CD4-positive, alpha-beta T cell (primary cell): ENCODE data around the gene PTPRM. TPM values are rescaled to one million over a fixed set of nuclear protein-coding genes. Genes with fewer than 3 reads are reported as not detected.

Source experiments
- ATAC-seq: fragments of 200-7000 bp; cut with Tn5 transposase; one replicate; pipeline ENCODE4 v1.10.0; 2022; ENCODE audit warnings: mild to moderate bottlenecking; ENCODE audit not compliant: poor library complexity
- CTCF ChIA-PET: fragments of 350-600 bp; sonication (Branson Sonifier 250); formaldehyde crosslinking; loops from one replicate; lab custom pipeline; 2021; ENCODE audit warnings: antibody characterized with exemption, inconsistent platforms; lab: Charles Lee
- POLR2A ChIA-PET: fragments of 350-600 bp; sonication (Branson Sonifier 250); formaldehyde crosslinking; loops from one replicate; lab custom pipeline; 2021; ENCODE audit warnings: antibody characterized with exemption, inconsistent platforms; lab: Charles Lee
- DNase-seq, 14 experiments: peaks; one replicate each; pipeline ENCODE4 v3.0.0-alpha.2; 2013 to 2020; ENCODE audit warnings: mixed read lengths in 2 of 14
- H3K27ac ChIP-seq, 2 donors: one replicate each; pipeline versions ENCODE4 v1.5.1 to v1.7.0; 2013; ENCODE audit warnings: low read length in 2 of 2, low read depth in 1 of 2, mild to moderate bottlenecking in 1 of 2
- H3K27me3 ChIP-seq, 2 experiments: 1 replicate in 1 of 2; 2 replicates in 1 of 2; pipeline versions ENCODE4 v1.6.1 to v1.7.0; 2013; ENCODE audit warnings: low read length in 2 of 2, control low read depth in 1 of 2, mild to moderate bottlenecking in 1 of 2, moderate library complexity in 1 of 2; ENCODE audit not compliant: insufficient read depth in 2 of 2, control insufficient read depth in 1 of 2
- H3K36me3 ChIP-seq: one replicate; pipeline ENCODE4 v1.6.1; 2013; ENCODE audit warnings: low read length, control low read depth; ENCODE audit not compliant: insufficient read depth
- H3K4me1 ChIP-seq: one replicate; pipeline ENCODE4 v1.6.1; 2013; ENCODE audit warnings: low read length, control low read depth; ENCODE audit not compliant: insufficient read depth
- H3K4me3 ChIP-seq: one replicate; pipeline ENCODE4 v1.5.1; 2013; ENCODE audit warnings: mild to moderate bottlenecking, low read length, moderate library complexity
- H3K9me3 ChIP-seq, 2 experiments: 1 replicate in 1 of 2; 2 replicates in 1 of 2; pipeline versions ENCODE4 v1.6.1 to v1.7.0; 2013; ENCODE audit warnings: low read length in 2 of 2, mild to moderate bottlenecking in 2 of 2, control low read depth in 1 of 2, moderate library complexity in 1 of 2; ENCODE audit not compliant: control insufficient read depth in 1 of 2, insufficient read depth in 1 of 2
- H3K27ac Mint-ChIP-seq: one replicate; pipeline ENCODE4 v1.8.0; 2020; ENCODE audit warnings: mixed read lengths
- H3K27me3 Mint-ChIP-seq: one replicate; pipeline ENCODE4 v1.8.0; 2021; ENCODE audit warnings: mixed read lengths
- H3K36me3 Mint-ChIP-seq: one replicate; pipeline ENCODE4 v1.8.0; 2021; ENCODE audit warnings: low read depth, mixed read lengths
- H3K4me1 Mint-ChIP-seq: one replicate; pipeline ENCODE4 v1.8.0; 2021; ENCODE audit warnings: low read depth, mixed read lengths
- H3K4me3 Mint-ChIP-seq: one replicate; pipeline ENCODE4 v1.8.0; 2020; ENCODE audit warnings: mild to moderate bottlenecking, mixed read lengths
- H3K9me3 Mint-ChIP-seq: one replicate; pipeline ENCODE4 v1.8.0; 2020; ENCODE audit warnings: mixed read lengths
- intact Hi-C, 2 experiments: fragments of 100-400 bp; cut with DNase I in 1 of 2; cut with micrococcal nuclease in 1 of 2; formaldehyde crosslinking; loops; one replicate each; pipeline versions ENCODE4 v1.15.1 to v1.9.0; 2023 to 2025; cut with DNase I, micrococcal nuclease
- total RNA-seq, 174 experiments: library from RNA in 2 of 174; stranded (reverse) in 2 of 174; gene quantifications; one replicate each; pipeline ENCODE4 v1.2.3 and lab custom pipeline; 2021 to 2026
- TF ChIP-seq, protein P1 (sequence below): fragments of 200-600 bp; IDR thresholded peaks from one replicate; pipeline ENCODE4 v1.8.0; 2022; ENCODE audit warnings: antibody characterized with exemption, mild to moderate bottlenecking

The PTPRM gene
- total RNA-seq, 2 experiments from 2014 or later: 21.7 to 21.9 TPM

DNA sequence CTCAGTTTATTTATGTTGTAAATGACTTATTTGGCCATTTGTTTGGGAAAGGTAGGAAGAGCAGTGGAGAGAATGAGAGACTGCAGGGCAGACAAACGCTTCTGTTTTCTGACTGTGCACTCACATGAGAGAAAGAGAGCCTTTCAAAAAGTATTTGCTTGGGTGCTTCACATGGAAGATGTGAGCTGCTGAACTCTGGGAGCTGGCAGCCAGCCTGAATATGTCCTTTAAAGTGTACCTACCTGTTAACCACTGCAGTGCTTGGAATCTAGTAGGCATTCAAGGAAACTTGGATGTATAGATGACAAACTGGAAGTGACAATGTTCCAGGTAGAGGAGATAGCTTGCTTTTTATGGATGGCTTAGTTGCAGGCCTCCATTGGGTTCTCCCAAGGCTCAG lies 68.8 kb downstream of the PTPRM start:
- intact Hi-C loops: no loop called here
- Histone ChIP-seq H3K36me3 (no peaks in the 10 kb centered on the region), H3K4me1 (no peaks in the 10 kb centered on the region), H3K4me3 (no peak overlapping the region), H3K9me3 (peaks cover 0 to 4% of the 10 kb centered on the region in 2 experiments), H3K27me3 (no peaks in the 10 kb centered on the region), H3K27ac (no peak overlapping the region)
- no peaks in the 10 kb centered on the region for H3K4me1 Mint-ChIP-seq
- ATAC-seq (no peak), DNase-seq (no peak)
- H3K9me3 Mint-ChIP-seq: no peaks in the 10 kb centered on the region
- H3K27me3 Mint-ChIP-seq: no peaks in the 10 kb centered on the region
- H3K27ac Mint-ChIP-seq: no peak overlapping the region
- ChIA-PET POLR2A (no interaction called here), CTCF (no interaction called here)
- H3K4me3 Mint-ChIP-seq: no peak overlapping the region
- no peaks in the 10 kb centered on the region for H3K36me3 Mint-ChIP-seq
- TF ChIP-seq, protein P1, sequence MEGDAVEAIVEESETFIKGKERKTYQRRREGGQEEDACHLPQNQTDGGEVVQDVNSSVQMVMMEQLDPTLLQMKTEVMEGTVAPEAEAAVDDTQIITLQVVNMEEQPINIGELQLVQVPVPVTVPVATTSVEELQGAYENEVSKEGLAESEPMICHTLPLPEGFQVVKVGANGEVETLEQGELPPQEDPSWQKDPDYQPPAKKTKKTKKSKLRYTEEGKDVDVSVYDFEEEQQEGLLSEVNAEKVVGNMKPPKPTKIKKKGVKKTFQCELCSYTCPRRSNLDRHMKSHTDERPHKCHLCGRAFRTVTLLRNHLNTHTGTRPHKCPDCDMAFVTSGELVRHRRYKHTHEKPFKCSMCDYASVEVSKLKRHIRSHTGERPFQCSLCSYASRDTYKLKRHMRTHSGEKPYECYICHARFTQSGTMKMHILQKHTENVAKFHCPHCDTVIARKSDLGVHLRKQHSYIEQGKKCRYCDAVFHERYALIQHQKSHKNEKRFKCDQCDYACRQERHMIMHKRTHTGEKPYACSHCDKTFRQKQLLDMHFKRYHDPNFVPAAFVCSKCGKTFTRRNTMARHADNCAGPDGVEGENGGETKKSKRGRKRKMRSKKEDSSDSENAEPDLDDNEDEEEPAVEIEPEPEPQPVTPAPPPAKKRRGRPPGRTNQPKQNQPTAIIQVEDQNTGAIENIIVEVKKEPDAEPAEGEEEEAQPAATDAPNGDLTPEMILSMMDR: no peak

DNA sequence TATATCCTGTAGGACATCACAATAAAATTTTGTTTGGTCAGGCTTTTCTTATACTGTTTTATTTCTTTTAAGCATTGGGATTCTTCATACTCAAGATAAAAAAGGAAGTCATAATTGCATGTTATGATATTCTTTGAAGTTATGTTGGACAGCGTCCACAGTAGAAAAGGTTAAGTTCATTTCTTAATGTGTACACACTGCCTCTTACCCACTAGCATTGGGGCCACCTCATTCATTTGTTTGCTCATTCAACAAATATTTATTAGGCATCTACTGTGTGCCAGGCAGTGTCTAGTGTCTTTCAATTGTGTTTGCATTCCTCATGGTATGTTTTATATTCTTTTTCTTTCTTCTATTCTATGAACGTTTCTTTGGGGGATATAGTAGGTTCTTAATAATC lies 70.2 kb downstream of the PTPRM start:
- H3K36me3 ChIP-seq: no peaks in the 10 kb centered on the region
- POLR2A ChIA-PET: no interaction called here
- intact Hi-C loops: no loop called here
- ATAC-seq (no peak), DNase-seq (no peak)
- no peak overlapping the region for H3K4me3 ChIP-seq
- Mint-ChIP-seq H3K27me3 (no peaks in the 10 kb centered on the region), H3K4me1 (no peaks in the 10 kb centered on the region), H3K27ac (no peak overlapping the region), H3K36me3 (no peaks in the 10 kb centered on the region), H3K9me3 (no peaks in the 10 kb centered on the region), H3K4me3 (no peak overlapping the region)
- TF ChIP-seq, protein P1: no peak
- no peaks in the 10 kb centered on the region for H3K27me3 ChIP-seq
- H3K27ac ChIP-seq: no peak overlapping the region
- CTCF ChIA-PET: no interaction called here
- no peaks in the 10 kb centered on the region for H3K4me1 ChIP-seq
- H3K9me3 ChIP-seq: peaks cover 0 to 4% of the 10 kb centered on the region in 2 experiments

DNA sequence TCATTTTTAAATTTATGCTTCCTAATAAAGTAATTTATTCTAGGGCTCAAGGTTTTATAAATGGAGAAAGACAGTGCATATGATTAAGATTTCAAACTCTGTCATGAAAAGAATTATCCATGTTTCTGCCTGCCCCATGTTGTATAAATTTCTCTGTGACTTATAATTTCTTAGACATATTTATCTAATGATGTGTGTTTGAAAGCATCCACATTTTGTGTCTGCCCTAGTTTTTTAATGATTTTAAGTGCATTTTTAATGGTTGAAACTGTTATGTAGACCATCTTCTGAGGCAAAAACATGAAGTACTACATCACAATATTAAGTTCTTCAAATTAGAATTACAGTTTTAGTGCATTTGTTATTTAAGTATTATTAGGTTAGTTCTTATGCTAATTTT lies 71.2 kb downstream of the PTPRM start:
- H3K36me3 Mint-ChIP-seq: no peaks in the 10 kb centered on the region
- TF ChIP-seq, protein P1: no peak
- intact Hi-C loops: no loop called here
- H3K27ac Mint-ChIP-seq: no peak overlapping the region
- no peaks in the 10 kb centered on the region for H3K4me1 Mint-ChIP-seq
- H3K9me3 ChIP-seq: peaks cover 0 to 4% of the 10 kb centered on the region in 2 experiments
- H3K27me3 ChIP-seq: no peaks in the 10 kb centered on the region
- ChIA-PET CTCF (no interaction called here), POLR2A (no interaction called here)
- H3K27ac ChIP-seq: no peak overlapping the region
- DNase-seq: no peak
- H3K4me1 ChIP-seq: no peaks in the 10 kb centered on the region
- no peak overlapping the region for H3K4me3 ChIP-seq
- no peak overlapping the region for H3K4me3 Mint-ChIP-seq
- ATAC-seq: no peak
- no peaks in the 10 kb centered on the region for H3K27me3 Mint-ChIP-seq
- no peaks in the 10 kb centered on the region for H3K36me3 ChIP-seq
- H3K9me3 Mint-ChIP-seq: no peaks in the 10 kb centered on the region
